GM12872 (cell line): Measurements from ENCODE around the gene MRPL40.
A peak's percentile ranks its signal among the peaks of the same experiment; 100 is the strongest.

Experiments used
- CTCF ChIP-seq: IDR thresholded peaks from 3 replicates; pipeline ENCODE4 v1.5.1; 2011; ENCODE audit warnings: low read depth, mild to moderate bottlenecking, low read length, moderate library complexity; ENCODE audit not compliant: insufficient read depth

Gene MRPL40

GRCh38 chr22:19420321-19420720 lies 12.0 kb upstream of the MRPL40 start:
- no peak for TF ChIP-seq CTCF

- TF ChIP-seq CTCF, result no peak
These were observed 9.7 kb upstream of the MRPL40 start for GRCh38 chr22:19422440-19423301.

GRCh38 chr22:19424186-19424500 lies 8.2 kb upstream of the MRPL40 start:
- no peak for TF ChIP-seq CTCF

GRCh38 chr22:19429950-19430889 lies 2.1 kb upstream of the MRPL40 start:
- no peak for TF ChIP-seq CTCF

- TF ChIP-seq CTCF, result 0 out of 3 replicates have a peak, but pooled peaks have one; percentile 17
These were observed 1.3 kb upstream of the MRPL40 start for GRCh38 chr22:19430890-19431541.

- TF ChIP-seq CTCF, result no peak
These were observed 654 bp upstream of the MRPL40 start, which contains the start of gene HIRA for GRCh38 chr22:19431649-19432132. Gene HIRA (minus strand): TSS chr22:19431733. CDS start chr22:19431476, 257 bp downstream.
